Stromal cell of bone marrow (primary cell): ENCODE data around the gene CFAP97D1.
"Not testable (repeated sequence)": the region's sequence is repeated elsewhere in the genome, so short reads cannot be mapped to it uniquely, and the experiment has no call there.

Source experiments
- DNase-seq: peaks from one replicate; pipeline ENCODE4 v3.0.0-alpha.2; 2012; ENCODE audit warnings: low read depth

The CFAP97D1 gene

GRCh38 chr17:43768382-43768781, 11.9 kb upstream of the CFAP97D1 start:
- no peak for DNase-seq

GRCh38 chr17:43768943-43769342, 11.3 kb upstream of the CFAP97D1 start:
- no peak for DNase-seq

- no peak for DNase-seq
These were observed 10.8 kb upstream of the CFAP97D1 start for GRCh38 chr17:43769426-43769825.

- no peak for DNase-seq
These were observed 10.4 kb upstream of the CFAP97D1 start for GRCh38 chr17:43769859-43770258.

- no peak for DNase-seq
These were observed 9.3 kb upstream of the CFAP97D1 start for GRCh38 chr17:43770957-43771356.

GRCh38 chr17:43771463-43771862, 8.8 kb upstream of the CFAP97D1 start:
- DNase-seq: no peak

- DNase-seq: no peak
These were observed 7.2 kb upstream of the CFAP97D1 start for GRCh38 chr17:43772877-43773648.

GRCh38 chr17:43774304-43775250, 5.7 kb upstream of the CFAP97D1 start:
- no peak for DNase-seq

- DNase-seq: peak; percentile 86
These were observed 1.7 kb upstream of the CFAP97D1 start, which contains the start of gene DUSP3 for GRCh38 chr17:43778337-43779144. Gene DUSP3, minus strand, starts transcription at chr17:43778977. Its CDS starts 53 bp downstream, at chr17:43778924.

- no peak for DNase-seq
These were observed 800 bp upstream of the CFAP97D1 start for GRCh38 chr17:43779145-43780125.

- no peak for DNase-seq
These were observed 2.9 kb downstream of the CFAP97D1 start for GRCh38 chr17:43782913-43783680.

GRCh38 chr17:43784068-43784467, 3.8 kb downstream of the CFAP97D1 start:
- no peak for DNase-seq

- peak; percentile 66 for DNase-seq
These were observed 4.4 kb downstream of the CFAP97D1 start for GRCh38 chr17:43784628-43785101.

- DNase-seq: no peak
These were observed 7.5 kb downstream of the CFAP97D1 start for GRCh38 chr17:43787728-43788127.

- DNase-seq: no peak
These were observed 8.3 kb downstream of the CFAP97D1 start for GRCh38 chr17:43788540-43788939.

- no peak for DNase-seq
These were observed 9.2 kb downstream of the CFAP97D1 start for GRCh38 chr17:43789482-43789881.

- DNase-seq: no peak
These were observed 10.2 kb downstream of the CFAP97D1 start for GRCh38 chr17:43790311-43790940.

GRCh38 chr17:43791589-43791988, 11.4 kb downstream of the CFAP97D1 start:
- peak; percentile 14 for DNase-seq

- DNase-seq: not testable (repeated sequence)
These were observed 12.4 kb downstream of the CFAP97D1 start for GRCh38 chr17:43792668-43793067.
